ENCODE data around the gene KRTAP4-1.

DNA sequence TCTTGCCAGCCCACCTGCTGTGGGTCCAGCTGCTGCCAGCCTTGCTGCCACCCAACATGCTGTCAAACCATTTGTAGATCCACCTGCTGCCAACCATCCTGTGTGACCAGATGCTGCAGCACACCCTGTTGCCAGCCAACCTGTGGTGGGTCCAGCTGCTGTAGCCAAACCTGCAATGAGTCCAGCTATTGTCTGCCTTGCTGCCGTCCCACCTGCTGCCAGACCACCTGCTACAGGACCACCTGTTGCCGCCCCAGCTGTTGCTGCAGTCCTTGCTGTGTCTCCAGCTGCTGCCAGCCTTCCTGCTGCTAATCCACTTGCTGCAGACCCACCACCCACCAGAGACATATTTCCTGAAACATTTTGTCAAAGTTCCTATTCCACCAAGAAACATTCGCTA is 5.6 kb upstream of the KRTAP4-1 start:
- TF ChIP-seq, protein P1, sequence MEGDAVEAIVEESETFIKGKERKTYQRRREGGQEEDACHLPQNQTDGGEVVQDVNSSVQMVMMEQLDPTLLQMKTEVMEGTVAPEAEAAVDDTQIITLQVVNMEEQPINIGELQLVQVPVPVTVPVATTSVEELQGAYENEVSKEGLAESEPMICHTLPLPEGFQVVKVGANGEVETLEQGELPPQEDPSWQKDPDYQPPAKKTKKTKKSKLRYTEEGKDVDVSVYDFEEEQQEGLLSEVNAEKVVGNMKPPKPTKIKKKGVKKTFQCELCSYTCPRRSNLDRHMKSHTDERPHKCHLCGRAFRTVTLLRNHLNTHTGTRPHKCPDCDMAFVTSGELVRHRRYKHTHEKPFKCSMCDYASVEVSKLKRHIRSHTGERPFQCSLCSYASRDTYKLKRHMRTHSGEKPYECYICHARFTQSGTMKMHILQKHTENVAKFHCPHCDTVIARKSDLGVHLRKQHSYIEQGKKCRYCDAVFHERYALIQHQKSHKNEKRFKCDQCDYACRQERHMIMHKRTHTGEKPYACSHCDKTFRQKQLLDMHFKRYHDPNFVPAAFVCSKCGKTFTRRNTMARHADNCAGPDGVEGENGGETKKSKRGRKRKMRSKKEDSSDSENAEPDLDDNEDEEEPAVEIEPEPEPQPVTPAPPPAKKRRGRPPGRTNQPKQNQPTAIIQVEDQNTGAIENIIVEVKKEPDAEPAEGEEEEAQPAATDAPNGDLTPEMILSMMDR (IDR thresholded peaks at IDR 0.05), result no peak
- no peak for TF ChIP-seq POLR2A (IDR thresholded peaks at IDR 0.05)

Data from gastroesophageal sphincter (tissue), 3 donors.